Measurements from ENCODE around the gene MBIP. TPM values are rescaled to one million over a fixed set of nuclear protein-coding genes. Genes with fewer than 3 reads are reported as not detected.

MBIP gene
- polyA plus RNA-seq, 1 donor, result 29.4 TPM

- Histone ChIP-seq H3K36me3 (ENCODE audit: control insufficient read depth, insufficient read depth, low read length) (peaks cover 30% of the 10 kb centered on the region), H3K27me3 (ENCODE audit: control insufficient read depth, insufficient read depth, low read length) (no peaks in the 10 kb centered on the region), H3K9me3 (ENCODE audit: control insufficient read depth, low read depth, low read length) (no peaks in the 10 kb centered on the region), H3K4me3 (ENCODE audit: low read length) (no peak overlapping the region), H3K4me1 (ENCODE audit: control insufficient read depth, insufficient read depth, low read length) (no peaks in the 10 kb centered on the region), H3K27ac (ENCODE audit: low read length) (no peak overlapping the region)
- no CpG with 5 or more reads among the region's 4 CpGs for WGBS (ENCODE audit: insufficient coverage, low lambda C conversion rate)
- DNase-seq, result no peak
These were observed 24.5 kb downstream of the MBIP start for GRCh38 chr14:36295642-36296627.

GRCh38 chr14:36294543-36294942 lies 25.9 kb downstream of the MBIP start:
- WGBS (ENCODE audit: insufficient coverage, low lambda C conversion rate), result 83% methylated on average over 1 of the region's 4 CpGs
- H3K36me3 ChIP-seq (ENCODE audit: control insufficient read depth, insufficient read depth, low read length), result peaks cover 23% of the 10 kb centered on the region

GRCh38 chr14:36293824-36294223 lies 26.6 kb downstream of the MBIP start:
- DNase-seq, result no peak
- Histone ChIP-seq H3K4me3 (ENCODE audit: low read length) (no peak overlapping the region), H3K36me3 (ENCODE audit: control insufficient read depth, insufficient read depth, low read length) (peaks cover 21% of the 10 kb centered on the region), H3K27me3 (ENCODE audit: control insufficient read depth, insufficient read depth, low read length) (no peaks in the 10 kb centered on the region), H3K27ac (ENCODE audit: low read length) (no peak overlapping the region), H3K9me3 (ENCODE audit: control insufficient read depth, low read depth, low read length) (no peaks in the 10 kb centered on the region), H3K4me1 (ENCODE audit: control insufficient read depth, insufficient read depth, low read length) (no peaks in the 10 kb centered on the region)
- no CpG with 5 or more reads among the region's 1 CpG for WGBS (ENCODE audit: insufficient coverage, low lambda C conversion rate)

More at GRCh38 chr14:36294543-36294942, 25.9 kb downstream of the MBIP start:
- DNase-seq, result no peak
- Histone ChIP-seq H3K4me3 (ENCODE audit: low read length) (no peak overlapping the region), H3K27me3 (ENCODE audit: control insufficient read depth, insufficient read depth, low read length) (no peaks in the 10 kb centered on the region), H3K9me3 (ENCODE audit: control insufficient read depth, low read depth, low read length) (no peaks in the 10 kb centered on the region), H3K4me1 (ENCODE audit: control insufficient read depth, insufficient read depth, low read length) (no peaks in the 10 kb centered on the region), H3K27ac (ENCODE audit: low read length) (no peak overlapping the region)

- Histone ChIP-seq H3K36me3 (ENCODE audit: control insufficient read depth, insufficient read depth, low read length) (no peaks in the 10 kb centered on the region), H3K9me3 (ENCODE audit: control insufficient read depth, low read depth, low read length) (no peaks in the 10 kb centered on the region), H3K27ac (ENCODE audit: low read length) (no peak overlapping the region), H3K4me3 (ENCODE audit: low read length) (no peak overlapping the region), H3K27me3 (ENCODE audit: control insufficient read depth, insufficient read depth, low read length) (no peaks in the 10 kb centered on the region), H3K4me1 (ENCODE audit: control insufficient read depth, insufficient read depth, low read length) (no peaks in the 10 kb centered on the region)
- DNase-seq, result no peak
- no CpG with 5 or more reads among the region's 1 CpG for WGBS (ENCODE audit: insufficient coverage, low lambda C conversion rate)
These were observed 30.5 kb downstream of the MBIP start for GRCh38 chr14:36289954-36290353.

GRCh38 chr14:36288496-36288895 lies 31.9 kb downstream of the MBIP start:
- DNase-seq, result no peak
- 0% methylated on average over 1 of the region's 3 CpGs for WGBS (ENCODE audit: insufficient coverage, low lambda C conversion rate)
- no peak overlapping the region for H3K27ac ChIP-seq (ENCODE audit: low read length)
- H3K27me3 ChIP-seq (ENCODE audit: control insufficient read depth, insufficient read depth, low read length), result no peaks in the 10 kb centered on the region
- no peaks in the 10 kb centered on the region for H3K36me3 ChIP-seq (ENCODE audit: control insufficient read depth, insufficient read depth, low read length)
- no peak overlapping the region for H3K4me3 ChIP-seq (ENCODE audit: low read length)
- H3K9me3 ChIP-seq (ENCODE audit: control insufficient read depth, low read depth, low read length), result no peaks in the 10 kb centered on the region
- H3K4me1 ChIP-seq (ENCODE audit: control insufficient read depth, insufficient read depth, low read length), result no peaks in the 10 kb centered on the region

GRCh38 chr14:36284971-36285595 lies 35.4 kb downstream of the MBIP start:
- DNase-seq, result no peak
- H3K9me3 ChIP-seq (ENCODE audit: control insufficient read depth, low read depth, low read length), result no peaks in the 10 kb centered on the region
- 100% methylated on average over 1 of the region's 4 CpGs for WGBS (ENCODE audit: insufficient coverage, low lambda C conversion rate)
- H3K27ac ChIP-seq (ENCODE audit: low read length), result no peak overlapping the region
- H3K4me3 ChIP-seq (ENCODE audit: low read length), result no peak overlapping the region
- H3K4me1 ChIP-seq (ENCODE audit: control insufficient read depth, insufficient read depth, low read length), result no peaks in the 10 kb centered on the region
- no peaks in the 10 kb centered on the region for H3K36me3 ChIP-seq (ENCODE audit: control insufficient read depth, insufficient read depth, low read length)
- no peaks in the 10 kb centered on the region for H3K27me3 ChIP-seq (ENCODE audit: control insufficient read depth, insufficient read depth, low read length)

- DNase-seq, result no peak
- WGBS (ENCODE audit: insufficient coverage, low lambda C conversion rate), result no CpG with 5 or more reads among the region's 2 CpGs
- no peaks in the 10 kb centered on the region for H3K4me1 ChIP-seq (ENCODE audit: control insufficient read depth, insufficient read depth, low read length)
- no peak overlapping the region for H3K4me3 ChIP-seq (ENCODE audit: low read length)
- no peak overlapping the region for H3K27ac ChIP-seq (ENCODE audit: low read length)
- no peaks in the 10 kb centered on the region for H3K9me3 ChIP-seq (ENCODE audit: control insufficient read depth, low read depth, low read length)
- H3K36me3 ChIP-seq (ENCODE audit: control insufficient read depth, insufficient read depth, low read length), result no peaks in the 10 kb centered on the region
- peaks cover 1% of the 10 kb centered on the region for H3K27me3 ChIP-seq (ENCODE audit: control insufficient read depth, insufficient read depth, low read length)
These were observed 39.1 kb downstream of the MBIP start for GRCh38 chr14:36281309-36281708.

- WGBS (ENCODE audit: insufficient coverage, low lambda C conversion rate), result 93% methylated on average over 3 of the region's 7 CpGs
- Histone ChIP-seq H3K27ac (ENCODE audit: low read length) (no peak overlapping the region), H3K4me3 (ENCODE audit: low read length) (no peak overlapping the region), H3K36me3 (ENCODE audit: control insufficient read depth, insufficient read depth, low read length) (no peaks in the 10 kb centered on the region), H3K4me1 (ENCODE audit: control insufficient read depth, insufficient read depth, low read length) (no peaks in the 10 kb centered on the region), H3K9me3 (ENCODE audit: control insufficient read depth, low read depth, low read length) (no peaks in the 10 kb centered on the region), H3K27me3 (ENCODE audit: control insufficient read depth, insufficient read depth, low read length) (peaks cover 10% of the 10 kb centered on the region)
- DNase-seq, result no peak
These were observed 40.9 kb downstream of the MBIP start for GRCh38 chr14:36279306-36280190.

GRCh38 chr14:36275741-36276140 lies 44.7 kb downstream of the MBIP start:
- WGBS (ENCODE audit: insufficient coverage, low lambda C conversion rate), result no CpG with 5 or more reads among the region's 3 CpGs
- DNase-seq, result no peak
- H3K27me3 ChIP-seq (ENCODE audit: control insufficient read depth, insufficient read depth, low read length), result peaks cover 44% of the 10 kb centered on the region

More at GRCh38 chr14:36275741-36276140, 44.7 kb downstream of the MBIP start:
- Histone ChIP-seq H3K36me3 (ENCODE audit: control insufficient read depth, insufficient read depth, low read length) (no peaks in the 10 kb centered on the region), H3K27ac (ENCODE audit: low read length) (no peak overlapping the region), H3K4me1 (ENCODE audit: control insufficient read depth, insufficient read depth, low read length) (peaks cover 4% of the 10 kb centered on the region), H3K9me3 (ENCODE audit: control insufficient read depth, low read depth, low read length) (no peaks in the 10 kb centered on the region), H3K4me3 (ENCODE audit: low read length) (no peak overlapping the region)
